SU-DHL-6 (cell line): ENCODE results near the gene PHLDB2.

ENCODE experiments used
- CTCF ChIP-seq: fragments of 200-600 bp; sonication (generic); IDR thresholded peaks from one replicate; pipeline ENCODE4 v1.5.1; 2017; ENCODE audit warnings: antibody characterized with exemption, mild to moderate bottlenecking, low read length, moderate library complexity; ENCODE audit not compliant: insufficient read depth, poor library complexity, severe bottlenecking
- EZH2phosphoT487 ChIP-seq: fragments of 200-600 bp; sonication (generic), shearing (Covaris generic); conservative IDR thresholded peaks from 2 replicates; pipeline ENCODE4 v1.6.1; 2018; ENCODE audit warnings: mild to moderate bottlenecking, antibody characterized with exemption, low read length, moderate library complexity, mixed read lengths

- TF ChIP-seq CTCF (no peak), EZH2phosphoT487 (no peak)
Observed at GRCh38 chr3:111871809-111872623, 13.0 kb downstream of the PHLDB2 start.
